GM13976 (cell line): ENCODE data around the gene SLC6A5.

ENCODE experiments used
- DNase-seq: peaks from one replicate; pipeline ENCODE4 v3.0.0; 2012; ENCODE audit warnings: low spot score
- CTCF ChIP-seq: IDR thresholded peaks from 2 replicates; pipeline ENCODE4 v1.5.1; 2012; ENCODE audit warnings: borderline replicate concordance, mild to moderate bottlenecking; ENCODE audit not compliant: insufficient read depth; ENCODE audit errors: extremely low read depth, missing control alignments, control extremely low read depth
- in situ Hi-C: fragments of 300-500 bp; cut with MboI; formaldehyde crosslinking; loops from one replicate; pipeline ENCODE4 v1.12.0; 2022; ENCODE audit warnings: low sequenced_read_pairs, mixed read lengths, inconsistent platforms; ENCODE audit not compliant: unreplicated experiment

Gene SLC6A5

GRCh38 chr11:20658135-20658534 is 58.7 kb downstream of the SLC6A5 start:
- TF ChIP-seq CTCF: no peak
- no peak for DNase-seq
- in situ Hi-C loops: no loop called here

- no peak for DNase-seq
- TF ChIP-seq CTCF: no peak
- in situ Hi-C loops: no loop called here
Observed at GRCh38 chr11:20661445-20661844, 62.0 kb downstream of the SLC6A5 start.

DNA sequence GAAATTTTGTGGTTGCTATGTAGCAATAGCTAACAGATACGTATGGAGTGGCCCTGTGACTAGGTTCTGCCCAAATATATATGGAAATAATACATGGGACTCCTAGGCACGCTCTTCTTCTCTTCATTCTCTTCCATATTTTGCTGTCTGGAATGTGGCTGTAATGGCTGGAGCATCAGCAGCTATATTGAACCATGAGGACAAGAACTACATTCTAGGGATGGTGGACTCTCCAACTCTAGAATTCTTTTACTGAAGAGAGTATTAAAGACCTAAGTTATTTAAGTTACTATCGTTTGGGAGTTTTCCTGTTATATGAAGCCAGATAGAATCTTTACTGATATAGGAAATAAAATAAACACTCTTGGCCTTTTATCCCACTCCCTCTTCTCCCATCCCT is 62.4 kb downstream of the SLC6A5 start:
- in situ Hi-C loops: no loop called here

DNA sequence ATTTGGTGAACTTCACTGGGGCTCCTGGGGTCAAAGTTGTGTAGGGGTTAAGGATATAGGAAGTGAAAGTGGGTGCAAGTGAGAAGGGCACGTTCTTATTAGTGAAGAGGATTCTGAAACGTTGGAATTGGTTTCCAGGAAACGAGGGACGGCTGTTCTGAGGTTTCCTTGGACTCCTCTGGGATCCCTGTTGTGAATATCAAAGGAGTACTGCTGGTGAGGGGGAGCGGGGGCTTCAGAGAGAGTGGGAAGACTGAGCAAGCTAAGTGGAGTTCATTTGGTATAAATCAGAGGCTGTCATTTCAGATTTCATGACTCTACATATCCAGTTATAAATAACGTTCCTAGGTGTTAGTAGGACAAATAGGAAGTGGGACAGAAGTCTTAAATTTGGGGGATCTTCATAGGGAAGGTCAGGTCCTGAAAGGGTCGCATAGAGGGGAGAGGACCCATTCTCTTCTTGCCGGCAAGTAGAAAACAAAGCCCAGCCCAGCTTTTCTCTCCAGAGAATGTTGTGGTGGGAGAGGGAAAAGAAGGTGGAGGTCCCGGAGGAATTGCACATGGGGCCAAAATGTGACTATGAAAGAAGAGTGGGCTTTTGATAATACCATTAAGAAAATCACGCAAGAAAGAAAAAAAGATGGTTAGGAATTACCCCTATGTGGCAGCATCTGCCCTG is 68.9 kb downstream of the SLC6A5 start:
- in situ Hi-C loops: no loop called here
- TF ChIP-seq CTCF: no peak

More for the DNA sequence above, 62.4 kb downstream of the SLC6A5 start:
- TF ChIP-seq CTCF: no peak
- DNase-seq: no peak

DNA sequence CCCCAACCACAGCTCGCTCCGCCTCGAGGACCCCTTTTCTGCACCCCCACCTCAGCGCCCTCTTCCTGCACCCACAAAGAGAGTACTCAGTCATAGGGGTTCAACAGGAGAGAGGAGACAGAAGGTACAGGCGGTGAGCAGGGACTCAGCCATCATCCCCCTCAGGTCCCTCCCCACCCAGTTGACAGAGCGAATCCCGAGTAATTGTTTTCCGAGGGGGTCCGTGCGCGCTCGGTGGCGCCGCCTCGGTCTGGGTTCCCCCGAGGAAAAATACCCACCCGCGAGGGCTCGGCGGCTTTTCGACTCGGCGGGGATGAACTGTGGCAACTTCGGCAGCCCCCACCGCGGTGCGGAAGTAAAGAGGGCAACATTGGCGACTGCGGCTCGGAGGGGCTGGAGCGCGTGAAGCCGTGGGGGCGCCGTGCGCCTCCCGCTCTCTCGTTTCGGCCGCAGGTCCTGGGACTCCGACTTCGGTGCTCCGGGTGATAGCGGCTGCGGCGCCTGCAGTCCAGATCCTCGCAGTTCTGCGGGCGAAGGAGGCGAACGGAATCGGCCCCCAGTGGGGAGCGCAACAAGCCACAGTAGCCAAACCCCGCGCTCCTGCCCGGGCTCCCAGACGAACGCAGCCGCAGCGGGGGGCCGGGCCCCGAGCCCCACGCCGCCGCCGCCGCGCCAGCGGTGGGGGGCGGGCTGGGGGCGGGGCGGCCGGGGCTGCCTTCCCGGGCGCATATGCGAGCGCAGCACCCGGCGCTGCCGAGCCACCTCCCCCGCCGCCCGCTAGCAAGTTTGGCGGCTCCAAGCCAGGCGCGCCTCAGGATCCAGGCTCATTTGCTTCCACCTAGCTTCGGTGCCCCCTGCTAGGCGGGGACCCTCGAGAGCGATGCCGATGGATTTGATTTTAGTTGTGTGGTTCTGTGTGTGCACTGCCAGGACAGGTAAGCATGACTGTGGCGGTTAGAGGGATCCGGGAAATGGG is 69.7 kb downstream of the SLC6A5 start, which contains the start of gene NELL1:
TSS of gene NELL1 (plus strand) at position 743 of the 976 bp plus-strand sequence.
- TF ChIP-seq CTCF: no peak
- in situ Hi-C loops: no loop called here
- DNase-seq: peak; percentile 25

More for the DNA sequence above, 68.9 kb downstream of the SLC6A5 start:
- DNase-seq: no peak

DNA sequence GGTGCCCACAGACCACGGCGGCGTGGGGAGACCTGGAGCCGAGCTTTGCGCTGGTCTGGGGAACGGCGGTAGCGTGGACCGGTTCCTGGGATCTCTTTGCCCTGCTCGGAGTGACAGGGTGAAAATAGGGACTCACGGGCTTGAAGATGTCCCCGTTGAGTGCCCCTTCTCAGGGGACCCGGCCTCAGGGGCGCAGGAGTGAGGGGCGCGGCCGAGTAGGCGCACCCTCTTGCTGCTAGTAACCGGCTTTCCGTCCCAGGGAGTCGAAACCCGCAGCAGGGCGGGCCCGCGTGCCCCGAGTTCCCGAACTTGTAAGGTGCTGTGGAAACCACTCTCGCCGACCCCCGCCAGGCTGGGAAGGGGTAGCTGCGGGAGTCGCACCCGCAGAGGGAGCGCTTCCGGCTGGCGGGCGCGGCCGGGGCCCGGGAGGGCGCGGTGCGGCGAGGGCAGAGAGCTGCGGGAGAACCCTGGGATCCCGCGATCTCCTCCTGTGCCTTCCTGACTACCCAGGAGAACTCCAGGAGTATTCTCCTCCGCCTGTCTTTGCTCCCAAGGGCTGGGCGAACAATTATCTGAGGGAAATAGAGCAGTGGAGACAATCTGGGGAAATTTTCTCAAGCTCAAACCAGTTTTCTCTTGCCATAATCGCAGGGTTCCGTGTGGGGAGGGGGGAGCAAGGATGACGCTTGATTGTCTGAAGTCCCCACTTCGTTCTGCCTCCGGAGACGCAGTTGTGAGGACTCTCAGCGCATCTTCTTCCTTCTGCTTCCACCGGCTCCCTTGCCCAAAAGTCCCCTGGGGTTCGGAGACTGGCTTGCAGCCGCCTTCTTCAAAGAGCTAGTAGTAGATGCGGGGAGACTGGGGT is 70.6 kb downstream of the SLC6A5 start:
- in situ Hi-C loops: no loop called here
- no peak for DNase-seq
- no peak for TF ChIP-seq CTCF
